ENCODE data around the gene FGB.
A peak's percentile ranks its signal among the peaks of the same experiment; 100 is the strongest.

Gene FGB

GRCh38 chr4:154615211-154615610, 52.4 kb downstream of the FGB start:
- H3K4me3 ChIP-seq (ENCODE audit: low read depth, low read length), result no peak overlapping the region
- H3K36me3 ChIP-seq, result no peaks in the 10 kb centered on the region
- no peak for DNase-seq
- no peaks in the 10 kb centered on the region for H3K9me3 ChIP-seq (ENCODE audit: severe bottlenecking)
- H3K27ac ChIP-seq, result no peak overlapping the region
- H3K27me3 ChIP-seq (ENCODE audit: insufficient read depth, low read depth, severe bottlenecking), result no peaks in the 10 kb centered on the region
- TF ChIP-seq CTCF (IDR thresholded peaks at IDR 0.05; ENCODE audit: low read depth, low read length), result no peak

GRCh38 chr4:154616287-154616686, 53.5 kb downstream of the FGB start:
- no peak for DNase-seq
- Histone ChIP-seq H3K27ac (no peak overlapping the region), H3K9me3 (ENCODE audit: severe bottlenecking) (no peaks in the 10 kb centered on the region), H3K36me3 (no peaks in the 10 kb centered on the region), H3K27me3 (ENCODE audit: insufficient read depth, low read depth, severe bottlenecking) (peaks cover 8% of the 10 kb centered on the region), H3K4me3 (ENCODE audit: low read depth, low read length) (no peak overlapping the region)
- no peak for TF ChIP-seq CTCF (IDR thresholded peaks at IDR 0.05; ENCODE audit: low read depth, low read length)

GRCh38 chr4:154616731-154617130, 53.9 kb downstream of the FGB start:
- Histone ChIP-seq H3K27me3 (ENCODE audit: insufficient read depth, low read depth, severe bottlenecking) (peaks cover 8% of the 10 kb centered on the region), H3K4me3 (ENCODE audit: low read depth, low read length) (no peak overlapping the region), H3K9me3 (ENCODE audit: severe bottlenecking) (no peaks in the 10 kb centered on the region), H3K36me3 (no peaks in the 10 kb centered on the region), H3K27ac (no peak overlapping the region)
- TF ChIP-seq CTCF (IDR thresholded peaks at IDR 0.05; ENCODE audit: low read depth, low read length), result no peak
- no peak for DNase-seq

- H3K9me3 ChIP-seq (ENCODE audit: severe bottlenecking), result no peaks in the 10 kb centered on the region
- no peak for DNase-seq
- peaks cover 8% of the 10 kb centered on the region for H3K27me3 ChIP-seq (ENCODE audit: insufficient read depth, low read depth, severe bottlenecking)
- TF ChIP-seq CTCF (IDR thresholded peaks at IDR 0.05; ENCODE audit: low read depth, low read length), result no peak
- no peak overlapping the region for H3K27ac ChIP-seq
- no peak overlapping the region for H3K4me3 ChIP-seq (ENCODE audit: low read depth, low read length)
- H3K36me3 ChIP-seq, result no peaks in the 10 kb centered on the region
These were observed 55.1 kb downstream of the FGB start for GRCh38 chr4:154617820-154618317.

GRCh38 chr4:154618708-154619315, 56.0 kb downstream of the FGB start:
- Histone ChIP-seq H3K27me3 (ENCODE audit: insufficient read depth, low read depth, severe bottlenecking) (peaks cover 8% of the 10 kb centered on the region), H3K36me3 (no peaks in the 10 kb centered on the region), H3K27ac (no peak overlapping the region), H3K9me3 (ENCODE audit: severe bottlenecking) (no peaks in the 10 kb centered on the region), H3K4me3 (ENCODE audit: low read depth, low read length) (no peak overlapping the region)
- peak; percentile 79 for TF ChIP-seq CTCF (IDR thresholded peaks at IDR 0.05; ENCODE audit: low read depth, low read length)
- peak; percentile 76 for DNase-seq

GRCh38 chr4:154620111-154620510, 57.3 kb downstream of the FGB start:
- no peak for TF ChIP-seq CTCF (IDR thresholded peaks at IDR 0.05; ENCODE audit: low read depth, low read length)
- Histone ChIP-seq H3K27ac (no peak overlapping the region), H3K9me3 (ENCODE audit: severe bottlenecking) (no peaks in the 10 kb centered on the region), H3K36me3 (no peaks in the 10 kb centered on the region), H3K4me3 (ENCODE audit: low read depth, low read length) (no peak overlapping the region), H3K27me3 (ENCODE audit: insufficient read depth, low read depth, severe bottlenecking) (peaks cover 8% of the 10 kb centered on the region)
- no peak for DNase-seq

Data from WERI-Rb-1 (cell line).